ENCODE data around the gene KRT76.

KRT76 gene

DNA sequence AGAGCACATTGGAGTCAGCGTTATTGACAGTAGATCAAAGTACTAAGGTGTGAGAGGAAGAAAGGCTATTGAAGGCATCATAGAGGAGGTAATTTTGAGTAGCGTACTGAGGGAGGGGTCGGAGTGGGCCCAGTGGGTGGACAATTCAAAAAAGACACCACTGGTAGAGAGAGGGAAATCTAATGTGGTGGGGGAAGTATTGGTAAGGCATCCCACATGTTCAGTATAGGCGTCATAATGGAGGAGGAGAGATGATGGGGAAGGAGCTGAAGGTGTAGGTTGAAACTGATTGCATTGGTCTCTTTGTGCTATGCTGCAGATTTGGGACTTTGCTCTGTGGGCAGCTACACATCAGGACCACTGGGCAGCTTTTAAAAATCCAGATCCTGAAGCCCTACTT lies 50.1 kb downstream of the KRT76 start:
- TF ChIP-seq POLR2AphosphoS5 (IDR thresholded peaks at IDR 0.05; ENCODE audit: low read depth, low read length) (no peak), FOXP2 (optimal IDR thresholded peaks at IDR 0.05; ENCODE audit: borderline replicate concordance, extremely low read depth, extremely low read length, insufficient read depth) (no peak), TAF1 (IDR thresholded peaks at IDR 0.05; ENCODE audit: borderline replicate concordance, insufficient read depth, low read length) (no peak), SIN3A (IDR thresholded peaks at IDR 0.05; ENCODE audit: borderline replicate concordance, insufficient read depth, low read length) (no peak)
- TF ChIP-seq, protein P1, sequence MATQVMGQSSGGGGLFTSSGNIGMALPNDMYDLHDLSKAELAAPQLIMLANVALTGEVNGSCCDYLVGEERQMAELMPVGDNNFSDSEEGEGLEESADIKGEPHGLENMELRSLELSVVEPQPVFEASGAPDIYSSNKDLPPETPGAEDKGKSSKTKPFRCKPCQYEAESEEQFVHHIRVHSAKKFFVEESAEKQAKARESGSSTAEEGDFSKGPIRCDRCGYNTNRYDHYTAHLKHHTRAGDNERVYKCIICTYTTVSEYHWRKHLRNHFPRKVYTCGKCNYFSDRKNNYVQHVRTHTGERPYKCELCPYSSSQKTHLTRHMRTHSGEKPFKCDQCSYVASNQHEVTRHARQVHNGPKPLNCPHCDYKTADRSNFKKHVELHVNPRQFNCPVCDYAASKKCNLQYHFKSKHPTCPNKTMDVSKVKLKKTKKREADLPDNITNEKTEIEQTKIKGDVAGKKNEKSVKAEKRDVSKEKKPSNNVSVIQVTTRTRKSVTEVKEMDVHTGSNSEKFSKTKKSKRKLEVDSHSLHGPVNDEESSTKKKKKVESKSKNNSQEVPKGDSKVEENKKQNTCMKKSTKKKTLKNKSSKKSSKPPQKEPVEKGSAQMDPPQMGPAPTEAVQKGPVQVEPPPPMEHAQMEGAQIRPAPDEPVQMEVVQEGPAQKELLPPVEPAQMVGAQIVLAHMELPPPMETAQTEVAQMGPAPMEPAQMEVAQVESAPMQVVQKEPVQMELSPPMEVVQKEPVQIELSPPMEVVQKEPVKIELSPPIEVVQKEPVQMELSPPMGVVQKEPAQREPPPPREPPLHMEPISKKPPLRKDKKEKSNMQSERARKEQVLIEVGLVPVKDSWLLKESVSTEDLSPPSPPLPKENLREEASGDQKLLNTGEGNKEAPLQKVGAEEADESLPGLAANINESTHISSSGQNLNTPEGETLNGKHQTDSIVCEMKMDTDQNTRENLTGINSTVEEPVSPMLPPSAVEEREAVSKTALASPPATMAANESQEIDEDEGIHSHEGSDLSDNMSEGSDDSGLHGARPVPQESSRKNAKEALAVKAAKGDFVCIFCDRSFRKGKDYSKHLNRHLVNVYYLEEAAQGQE (IDR thresholded peaks at IDR 0.05; ENCODE audit: insufficient read depth in 1 of 2, low read depth in 2 of 2, low read length in 2 of 2): no peak

DNA sequence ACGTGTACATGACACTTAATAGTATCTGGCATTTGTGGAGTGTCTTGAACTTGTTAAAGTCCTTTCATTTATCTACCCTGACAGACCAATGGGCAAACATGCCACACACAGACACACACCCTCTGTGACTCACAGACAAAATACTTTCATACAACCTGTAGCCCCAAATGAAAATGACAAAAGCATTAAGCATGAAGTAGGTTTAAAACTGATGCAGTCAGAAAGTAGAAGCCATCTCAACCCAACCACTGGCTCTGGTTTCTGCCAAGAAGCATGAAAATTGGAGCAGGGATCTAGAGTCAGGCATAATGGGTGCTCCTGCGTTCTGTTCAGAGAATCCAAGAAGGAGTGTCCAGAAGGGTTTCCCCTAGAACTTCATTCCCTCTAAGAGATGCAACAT lies 50.7 kb downstream of the KRT76 start:
- TF ChIP-seq TAF1 (IDR thresholded peaks at IDR 0.05; ENCODE audit: borderline replicate concordance, insufficient read depth, low read length) (no peak), FOXP2 (optimal IDR thresholded peaks at IDR 0.05; ENCODE audit: borderline replicate concordance, extremely low read depth, extremely low read length, insufficient read depth) (no peak), SIN3A (IDR thresholded peaks at IDR 0.05; ENCODE audit: borderline replicate concordance, insufficient read depth, low read length) (no peak), POLR2AphosphoS5 (IDR thresholded peaks at IDR 0.05; ENCODE audit: low read depth, low read length) (no peak)
- TF ChIP-seq, protein P1 (IDR thresholded peaks at IDR 0.05; ENCODE audit: insufficient read depth in 1 of 2, low read depth in 2 of 2, low read length in 2 of 2): no peak

DNA sequence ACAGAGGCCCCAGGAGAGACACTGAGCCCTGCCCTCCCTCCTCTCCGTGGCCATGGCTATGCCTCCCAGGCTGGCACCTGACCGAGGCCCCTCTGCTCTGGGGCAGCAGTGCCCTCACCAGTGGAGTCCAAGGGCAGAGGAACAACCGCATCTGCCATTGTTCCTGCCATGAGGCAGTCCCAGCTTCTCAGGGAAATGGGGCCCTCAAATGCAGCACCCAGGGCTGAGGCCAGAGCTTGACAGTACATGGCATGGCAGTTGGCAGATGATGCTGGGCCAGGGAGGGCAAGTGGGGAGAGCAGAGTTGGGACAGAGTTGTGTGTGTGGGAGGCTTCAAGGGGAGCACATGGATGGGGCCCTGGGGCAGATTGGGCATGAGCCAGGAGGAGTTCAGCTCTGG lies 52.8 kb downstream of the KRT76 start:
- TF ChIP-seq SIN3A (IDR thresholded peaks at IDR 0.05; ENCODE audit: borderline replicate concordance, insufficient read depth, low read length): no peak
- TF ChIP-seq FOXP2 (optimal IDR thresholded peaks at IDR 0.05; ENCODE audit: borderline replicate concordance, extremely low read depth, extremely low read length, insufficient read depth): no peak
- TF ChIP-seq POLR2AphosphoS5 (IDR thresholded peaks at IDR 0.05; ENCODE audit: low read depth, low read length): no peak
- TF ChIP-seq TAF1 (IDR thresholded peaks at IDR 0.05; ENCODE audit: borderline replicate concordance, insufficient read depth, low read length): no peak
- TF ChIP-seq, protein P1 (IDR thresholded peaks at IDR 0.05; ENCODE audit: insufficient read depth in 1 of 2, low read depth in 2 of 2, low read length in 2 of 2): no peak

DNA sequence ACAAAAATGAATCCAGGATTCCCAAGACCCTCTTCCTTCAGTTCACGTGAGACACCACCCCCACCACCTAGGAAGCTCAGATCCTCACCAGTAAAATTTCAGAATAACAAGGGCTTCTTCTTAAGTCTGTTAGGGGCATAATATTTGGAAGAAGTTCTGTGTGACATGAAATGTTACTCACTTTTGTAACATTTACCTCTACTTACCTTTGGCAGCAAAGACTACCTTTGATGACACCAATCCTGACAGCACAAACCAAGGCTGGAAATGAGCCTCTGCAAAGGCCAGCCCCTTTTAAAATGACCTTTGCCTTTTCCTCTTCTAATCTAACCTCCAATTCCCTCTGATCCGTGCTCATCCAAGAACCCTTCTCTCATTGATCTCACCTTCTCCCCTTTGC lies 54.5 kb downstream of the KRT76 start:
- TF ChIP-seq TAF1 (IDR thresholded peaks at IDR 0.05; ENCODE audit: borderline replicate concordance, insufficient read depth, low read length) (no peak), POLR2AphosphoS5 (IDR thresholded peaks at IDR 0.05; ENCODE audit: low read depth, low read length) (no peak)

DNA sequence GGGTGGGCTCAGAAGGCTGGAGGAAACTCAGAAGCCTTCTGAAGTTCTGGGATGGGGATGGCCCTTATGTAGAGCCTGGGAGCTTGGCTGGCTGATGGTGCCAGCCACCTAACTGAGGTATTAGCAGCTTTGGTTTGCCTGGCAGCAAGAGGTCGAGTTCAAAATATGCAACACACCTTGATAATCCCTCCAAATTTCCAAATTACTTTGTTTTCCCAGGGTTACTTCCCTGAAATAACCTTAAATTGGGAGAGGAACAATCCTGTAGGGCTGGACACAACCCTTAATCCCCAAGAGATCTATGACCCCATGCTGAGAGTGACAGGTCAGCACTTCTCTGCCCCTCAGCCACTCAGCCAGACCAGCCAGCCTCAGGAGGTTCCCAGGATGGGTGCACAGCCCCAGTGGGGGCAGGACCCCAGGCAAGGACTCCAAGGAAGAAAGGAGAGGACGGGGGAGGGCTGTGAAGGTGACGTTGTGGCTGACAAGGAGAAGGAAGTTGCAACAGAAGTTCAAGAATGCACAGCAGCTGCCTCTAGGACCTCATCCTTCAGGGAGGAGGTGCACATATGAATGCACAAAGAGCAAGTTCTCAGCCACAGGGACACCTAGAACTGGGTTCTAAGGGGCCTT lies 55.2 kb downstream of the KRT76 start:
- TF ChIP-seq SIN3A (IDR thresholded peaks at IDR 0.05; ENCODE audit: borderline replicate concordance, insufficient read depth, low read length): no peak
- TF ChIP-seq, protein P1 (IDR thresholded peaks at IDR 0.05; ENCODE audit: insufficient read depth in 1 of 2, low read depth in 2 of 2, low read length in 2 of 2): no peak
- no peak for TF ChIP-seq TAF1 (IDR thresholded peaks at IDR 0.05; ENCODE audit: borderline replicate concordance, insufficient read depth, low read length)
- TF ChIP-seq POLR2AphosphoS5 (IDR thresholded peaks at IDR 0.05; ENCODE audit: low read depth, low read length): no peak
- no peak for TF ChIP-seq FOXP2 (optimal IDR thresholded peaks at IDR 0.05; ENCODE audit: borderline replicate concordance, extremely low read depth, extremely low read length, insufficient read depth)
